Measurements from ENCODE around the gene KLHL13. TPM values are rescaled to one million over a fixed set of nuclear protein-coding genes. Genes with fewer than 3 reads are reported as not detected.
"Not testable (repeated sequence)": the region's sequence is repeated elsewhere in the genome, so short reads cannot be mapped to it uniquely, and the experiment has no call there.

KLHL13 gene
- polyA plus RNA-seq, 12 donors, result 27.8 to 80.6 (median 65.5) TPM; not detected in 1

GRCh38 chrX:118108304-118108703 is 8.3 kb downstream of the KLHL13 start:
- DNase-seq, result peak; percentile 24

GRCh38 chrX:118100091-118100490 is 16.5 kb downstream of the KLHL13 start:
- DNase-seq, result no peak

DNA sequence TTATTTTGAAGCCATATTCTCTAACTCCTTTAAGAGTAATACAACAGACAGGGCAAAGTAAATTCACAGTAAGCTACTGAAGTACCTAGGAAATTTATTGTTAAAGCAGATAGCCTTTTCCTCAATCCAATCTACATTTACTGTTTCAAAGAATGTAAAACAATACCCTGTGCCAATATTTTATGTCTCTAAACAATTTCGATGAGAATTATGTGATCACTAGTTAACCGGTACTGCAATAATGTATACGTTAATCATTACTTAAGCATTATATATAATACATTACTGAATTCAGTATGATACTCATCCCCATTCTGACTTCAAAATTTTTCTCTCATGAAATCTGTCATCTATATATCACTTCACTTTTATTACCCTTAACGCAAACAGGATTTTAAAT is 28.5 kb downstream of the KLHL13 start:
- DNase-seq, result no peak

GRCh38 chrX:118074196-118074595 is 42.4 kb downstream of the KLHL13 start:
- no peak for DNase-seq

GRCh38 chrX:118066867-118067515 is 49.6 kb downstream of the KLHL13 start:
- DNase-seq, result no peak

- no peak for DNase-seq
Observed at GRCh38 chrX:118062817-118063615, 53.6 kb downstream of the KLHL13 start.

GRCh38 chrX:118062048-118062789 is 54.4 kb downstream of the KLHL13 start:
- no peak for DNase-seq

DNA sequence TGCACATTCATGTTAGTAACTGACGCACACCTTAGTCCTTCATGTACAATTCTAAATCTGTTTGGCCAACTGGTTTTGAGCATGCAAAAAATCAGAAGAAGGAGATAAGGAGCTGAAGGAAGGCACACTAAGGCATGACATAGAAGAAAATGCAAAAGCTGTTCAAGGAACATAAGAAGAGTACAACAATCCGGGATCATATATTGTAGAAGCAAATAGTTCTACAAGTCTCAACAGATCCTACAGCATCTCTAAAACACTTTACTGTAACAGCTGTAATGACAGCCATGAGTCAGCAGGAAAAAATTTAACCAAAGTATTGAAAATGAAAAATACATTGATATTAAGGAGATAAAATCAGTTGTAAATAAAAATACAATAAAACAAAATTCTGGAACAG is 57.7 kb downstream of the KLHL13 start:
- no peak for DNase-seq

DNA sequence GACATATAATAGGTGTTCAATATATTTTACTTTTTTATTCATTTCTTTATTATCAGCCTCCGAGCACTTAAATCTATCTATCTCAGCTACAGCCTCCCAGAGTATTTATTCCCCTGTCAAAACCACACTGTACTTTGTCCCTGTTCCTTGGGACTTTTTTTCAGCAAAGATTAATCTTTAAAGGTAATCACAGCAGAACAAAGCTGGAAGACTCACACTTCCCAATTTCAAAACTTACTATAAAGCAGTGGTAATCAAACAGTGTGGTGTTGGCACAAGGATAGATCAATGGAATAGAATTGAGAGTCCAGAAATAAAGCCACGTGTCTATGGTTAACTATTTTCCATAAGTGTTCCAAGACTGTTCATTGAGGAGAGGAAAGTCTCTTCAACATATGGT is 59.7 kb downstream of the KLHL13 start:
- no peak for DNase-seq

GRCh38 chrX:118049713-118050112 is 66.9 kb downstream of the KLHL13 start:
- DNase-seq, result no peak

- no peak for DNase-seq
Observed at GRCh38 chrX:118047446-118048186, 69.0 kb downstream of the KLHL13 start.

DNA sequence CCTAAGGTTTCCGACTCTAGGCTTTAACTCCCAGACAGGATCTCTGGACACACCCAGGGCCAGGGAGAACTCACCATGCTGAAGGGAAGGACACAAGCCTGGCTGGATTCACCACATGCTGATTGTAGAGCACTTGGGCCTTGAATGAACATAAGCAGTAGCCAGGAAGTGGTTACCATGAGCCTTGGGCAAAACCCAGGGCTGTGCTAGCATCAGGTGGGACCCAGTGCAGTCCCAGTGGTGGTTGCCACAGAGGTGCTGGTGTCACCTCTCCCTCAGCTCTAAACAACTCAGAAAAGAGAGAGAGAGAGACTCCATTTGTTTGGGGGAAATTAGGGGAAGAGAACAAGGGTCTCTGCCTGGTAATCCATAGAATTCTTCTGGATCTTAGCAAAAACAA is 77.0 kb downstream of the KLHL13 start:
- DNase-seq, result no peak

DNA sequence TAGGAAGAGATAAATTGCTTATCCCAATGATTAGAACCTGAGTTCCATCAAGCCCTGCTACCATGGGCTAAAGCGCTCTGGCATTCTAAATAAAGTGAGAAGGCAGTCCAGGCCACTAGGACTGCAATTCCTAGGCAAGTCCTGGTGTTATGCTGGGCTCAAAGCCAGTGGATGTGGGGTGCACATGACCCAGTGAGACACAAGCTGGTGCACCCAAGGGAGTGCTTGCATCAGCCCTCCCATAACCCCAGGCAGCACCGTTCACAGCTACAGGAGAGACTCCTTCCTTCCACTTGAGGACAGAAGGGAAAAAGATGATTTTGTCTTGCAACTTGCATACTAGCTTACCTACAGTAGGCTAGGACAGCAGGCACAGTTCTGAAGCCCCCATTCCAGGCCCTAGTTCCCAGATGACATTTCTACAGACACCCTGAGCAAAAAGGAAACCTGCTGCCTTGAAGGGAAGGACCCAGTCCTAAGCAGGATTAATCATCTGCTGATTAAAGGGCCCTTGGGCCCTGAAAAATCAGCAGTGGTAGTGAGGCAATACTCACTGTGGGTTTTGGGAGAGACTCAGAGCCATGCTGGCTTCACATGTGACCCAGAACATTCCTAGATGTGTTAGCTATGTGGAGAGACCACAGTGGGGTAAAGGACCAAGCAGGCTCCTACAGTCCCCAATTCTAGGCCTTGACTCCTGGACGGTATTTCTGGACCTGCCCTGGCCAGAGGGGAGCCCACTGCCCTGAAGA is 77.8 kb downstream of the KLHL13 start:
- DNase-seq, result no peak

DNA sequence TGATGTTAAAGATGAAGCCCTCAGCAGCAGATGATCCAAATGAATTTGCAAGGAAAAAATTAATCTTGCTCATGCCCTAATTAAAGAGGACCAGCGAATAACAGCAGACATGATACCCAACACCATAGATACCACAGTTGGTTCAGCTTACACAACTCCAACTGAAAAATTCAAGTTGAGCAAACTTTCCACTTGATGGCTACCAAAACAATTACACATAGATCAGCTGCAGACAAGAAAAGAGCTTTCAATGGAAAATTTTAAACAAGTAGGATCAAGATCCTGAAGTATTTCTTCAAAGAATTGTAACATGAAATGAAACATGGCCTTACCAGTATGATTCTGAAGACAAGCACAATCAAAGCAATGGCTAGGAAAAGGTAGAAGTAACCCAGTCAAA is 90.0 kb downstream of the KLHL13 start:
- no peak for DNase-seq

DNA sequence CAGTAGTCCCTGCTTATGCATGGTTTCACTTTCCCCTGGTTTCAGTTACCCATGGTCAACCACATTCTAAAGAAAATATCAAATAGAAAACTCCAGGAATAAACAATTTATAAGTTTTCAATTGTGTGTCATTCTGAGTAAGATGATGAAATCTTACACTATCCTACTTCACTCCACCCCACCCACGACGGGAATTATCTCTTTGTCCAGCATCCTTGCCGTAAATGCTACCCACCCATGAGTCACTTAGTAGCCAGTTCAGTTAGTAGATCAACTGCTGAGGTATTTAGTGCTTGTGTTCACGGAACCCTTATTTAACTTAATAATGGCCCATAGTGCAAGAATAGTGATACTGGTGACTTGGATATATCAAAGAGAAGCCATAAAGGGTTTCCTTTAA is 91.4 kb downstream of the KLHL13 start:
- DNase-seq, result no peak

DNA sequence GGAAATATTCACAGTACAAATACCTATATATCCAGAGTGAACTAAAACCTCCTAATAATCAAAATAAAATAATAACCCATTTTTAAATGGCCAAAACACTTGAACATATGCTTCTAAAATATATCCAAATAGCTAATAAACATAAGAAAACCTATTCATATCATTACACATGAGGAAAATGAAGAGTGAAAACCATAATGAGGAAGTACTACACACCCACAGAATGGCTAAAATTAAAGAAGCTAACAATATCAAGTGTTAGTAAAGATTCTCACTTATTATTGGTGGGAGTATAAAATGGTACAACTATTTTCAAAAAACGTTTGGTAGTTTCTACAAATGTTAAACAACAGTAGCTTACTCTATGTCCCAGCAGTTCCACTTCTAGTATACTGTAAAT is 92.1 kb downstream of the KLHL13 start:
- no peak for DNase-seq

DNA sequence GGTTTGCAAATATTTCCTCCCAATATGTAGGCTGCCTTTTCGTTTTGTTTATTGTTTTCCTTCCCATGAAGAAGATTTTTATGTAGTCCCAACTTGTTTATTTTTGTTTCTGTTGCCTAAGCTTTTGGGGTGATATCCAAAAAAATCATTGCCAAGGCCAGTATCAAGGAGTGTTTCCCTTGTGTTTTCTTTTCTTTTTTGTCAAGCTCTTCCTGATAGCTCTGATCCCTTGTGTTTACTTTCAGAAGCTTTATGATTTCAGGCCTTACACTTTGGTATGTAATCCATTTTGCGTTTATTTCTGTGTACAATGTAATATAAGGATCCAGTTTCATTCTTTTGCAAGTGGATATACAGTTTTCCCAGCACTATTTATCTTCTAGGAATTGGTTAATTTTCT is 93.9 kb downstream of the KLHL13 start:
- no peak for DNase-seq

- no peak for DNase-seq
Observed at GRCh38 chrX:118016422-118016821, 100.2 kb downstream of the KLHL13 start.

GRCh38 chrX:118002417-118002816 is 114.2 kb downstream of the KLHL13 start:
- not testable (repeated sequence) for DNase-seq

DNA sequence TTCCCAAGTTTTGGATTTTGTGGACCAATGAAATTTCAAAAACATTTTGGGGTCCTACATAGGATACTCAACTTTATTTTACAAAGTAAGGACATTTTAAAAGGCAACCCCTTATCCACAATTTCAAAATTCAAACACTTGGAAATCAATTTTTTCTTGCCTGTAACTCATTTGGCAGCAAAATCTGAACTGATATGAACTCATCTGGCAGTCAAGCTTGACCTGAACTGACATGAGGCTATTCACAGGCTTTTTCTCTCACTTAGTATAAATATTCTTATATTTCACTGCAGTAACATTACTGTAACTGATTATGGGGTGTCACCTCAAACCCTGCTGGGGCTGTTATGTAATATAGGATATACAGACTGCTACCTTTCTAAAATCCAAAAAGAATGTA is 116.1 kb downstream of the KLHL13 start:
- DNase-seq, result no peak

DNA sequence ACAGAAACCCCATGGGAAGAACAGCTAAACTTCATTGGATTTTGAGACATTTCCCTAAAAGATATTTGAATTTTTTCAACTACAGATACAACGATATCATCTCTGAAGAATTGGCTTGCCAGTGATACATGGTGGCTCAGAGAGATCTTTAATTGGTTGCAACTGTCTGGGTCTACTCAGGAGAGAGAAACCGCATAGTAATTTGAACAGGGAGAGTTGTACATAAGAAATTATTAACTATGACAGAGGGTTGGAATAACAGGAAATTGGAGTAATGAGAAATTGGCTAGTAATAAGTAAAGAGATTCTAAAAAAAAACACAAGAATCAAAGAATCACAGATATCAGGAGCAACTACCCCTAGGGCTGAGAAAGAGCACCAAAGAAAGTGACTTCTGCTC is 118.4 kb downstream of the KLHL13 start:
- no peak for DNase-seq
